Chondrocyte (in vitro differentiated cells): ENCODE measurements around the gene MAP2K4. TPM values are rescaled to one million over a fixed set of nuclear protein-coding genes. Genes with fewer than 3 reads are reported as not detected.
A peak's percentile ranks its signal among the peaks of the same experiment; 100 is the strongest.

Experiments
- DNase-seq: peaks from one replicate; pipeline ENCODE4 v3.0.0; 2021; ENCODE audit warnings: mixed read lengths, low spot score
- H3K27ac Mint-ChIP-seq: one replicate; pipeline ENCODE4 v1.8.0; 2021; ENCODE audit warnings: mild to moderate bottlenecking, moderate library complexity, mixed read lengths; ENCODE audit not compliant: unreplicated experiment
- H3K27me3 Mint-ChIP-seq: 2 replicates; pipeline ENCODE4 v1.8.0; 2021; ENCODE audit warnings: low read depth, mixed read lengths
- H3K36me3 Mint-ChIP-seq: 2 replicates; pipeline ENCODE4 v1.8.0; 2021; ENCODE audit warnings: low read depth, mixed read lengths
- H3K4me1 Mint-ChIP-seq: 2 replicates; pipeline ENCODE4 v1.8.0; 2021; ENCODE audit warnings: low read depth, mild to moderate bottlenecking, mixed read lengths
- H3K4me3 Mint-ChIP-seq: one replicate; pipeline ENCODE4 v1.8.0; 2021; ENCODE audit warnings: mild to moderate bottlenecking, moderate library complexity, mixed read lengths; ENCODE audit not compliant: unreplicated experiment
- H3K9me3 Mint-ChIP-seq: 2 replicates; pipeline ENCODE4 v1.8.0; 2021; ENCODE audit warnings: low read depth, mixed read lengths
- CTCF ChIP-seq: fragments of 200-600 bp; sonication (generic); IDR thresholded peaks from 2 replicates; pipeline ENCODE4 v1.5.0; 2021; ENCODE audit warnings: antibody characterized with exemption, mild to moderate bottlenecking, moderate library complexity
- total RNA-seq: library from RNA; stranded (reverse); gene quantifications from 3 replicates; pipeline ENCODE4 v1.2.1, GENCODE V29; 2021

The MAP2K4 gene
- total RNA-seq, 1 donor from 2014 or later: 26.0 TPM

GRCh38 chr17:12116143-12116542 lies 95.5 kb downstream of the MAP2K4 start:
- Mint-ChIP-seq H3K27me3 (no peaks in the 10 kb centered on the region), H3K4me1 (no peaks in the 10 kb centered on the region), H3K27ac (no peak overlapping the region), H3K36me3 (peaks cover 41% of the 10 kb centered on the region), H3K9me3 (peaks cover 4% of the 10 kb centered on the region), H3K4me3 (no peak overlapping the region)
- no peak for TF ChIP-seq CTCF
- no peak for DNase-seq

- Mint-ChIP-seq H3K4me1 (peaks cover 11% of the 10 kb centered on the region), H3K27me3 (no peaks in the 10 kb centered on the region), H3K36me3 (peaks cover 30% of the 10 kb centered on the region), H3K27ac (no peak overlapping the region), H3K4me3 (no peak overlapping the region), H3K9me3 (peaks cover 4% of the 10 kb centered on the region)
- no peak for DNase-seq
- TF ChIP-seq CTCF: no peak
These were observed 97.9 kb downstream of the MAP2K4 start for GRCh38 chr17:12118617-12119016.

- no peak for DNase-seq
- Mint-ChIP-seq H3K4me3 (no peak overlapping the region), H3K27me3 (no peaks in the 10 kb centered on the region), H3K27ac (peak overlapping the region; percentile 2), H3K9me3 (peaks cover 7% of the 10 kb centered on the region), H3K4me1 (peaks cover 16% of the 10 kb centered on the region), H3K36me3 (peaks cover 30% of the 10 kb centered on the region)
- no peak for TF ChIP-seq CTCF
These were observed 101.4 kb downstream of the MAP2K4 start for GRCh38 chr17:12122075-12122474.

GRCh38 chr17:12127177-12127576 lies 106.5 kb downstream of the MAP2K4 start:
- no peak overlapping the region for H3K27ac Mint-ChIP-seq
- H3K36me3 Mint-ChIP-seq: peaks cover 34% of the 10 kb centered on the region
- peaks cover 6% of the 10 kb centered on the region for H3K4me1 Mint-ChIP-seq
- no peak for TF ChIP-seq CTCF
- H3K9me3 Mint-ChIP-seq: peaks cover 3% of the 10 kb centered on the region
- H3K27me3 Mint-ChIP-seq: no peaks in the 10 kb centered on the region
- H3K4me3 Mint-ChIP-seq: no peak overlapping the region
- DNase-seq: no peak

GRCh38 chr17:12127667-12128066 lies 107.0 kb downstream of the MAP2K4 start:
- Mint-ChIP-seq H3K27me3 (no peaks in the 10 kb centered on the region), H3K4me1 (peaks cover 5% of the 10 kb centered on the region), H3K9me3 (peaks cover 3% of the 10 kb centered on the region), H3K4me3 (no peak overlapping the region), H3K27ac (no peak overlapping the region), H3K36me3 (peaks cover 34% of the 10 kb centered on the region)
- no peak for TF ChIP-seq CTCF
- no peak for DNase-seq
